HepG2 (cell line): ENCODE measurements around the gene MTREX. TPM values are rescaled to one million over a fixed set of nuclear protein-coding genes. Genes with fewer than 3 reads are reported as not detected.

ENCODE experiments used
- ARID4A ChIP-seq: sonication (generic); formaldehyde crosslinking; IDR thresholded peaks from 2 replicates; pipeline ENCODE4 v1.5.0; 2020; ENCODE audit warnings: mild to moderate bottlenecking, missing genetic modification reagents, borderline replicate concordance
- CBX5 ChIP-seq: sonication (generic); formaldehyde crosslinking; IDR thresholded peaks from 2 replicates; pipeline ENCODE4 v1.4.0; 2020; ENCODE audit warnings: missing genetic modification reagents, borderline replicate concordance
- CCAR2 ChIP-seq: fragments of 200-400 bp; formaldehyde crosslinking; optimal IDR thresholded peaks from 2 replicates; pipeline ENCODE3; 2018; ENCODE audit warnings: low read depth, mild to moderate bottlenecking, low read length, moderate library complexity
- FOXM1 ChIP-seq: sonication (generic); formaldehyde crosslinking; IDR thresholded peaks from 2 replicates; pipeline ENCODE4 v1.5.0; 2020; ENCODE audit warnings: missing genetic modification reagents
- HINFP ChIP-seq: sonication (generic); formaldehyde crosslinking; IDR thresholded peaks from 2 replicates; pipeline ENCODE4 v1.4.0; 2020; ENCODE audit warnings: low read depth, mild to moderate bottlenecking, missing genetic modification reagents
- IKZF4 ChIP-seq: sonication (generic); formaldehyde crosslinking; IDR thresholded peaks from 2 replicates; pipeline ENCODE4 v1.5.1; 2020; ENCODE audit warnings: borderline replicate concordance, mild to moderate bottlenecking, low read depth, missing genetic modification reagents; ENCODE audit errors: not compliant biosample characterization
- MAX ChIP-seq: IDR thresholded peaks from 2 replicates; pipeline ENCODE4 v1.6.1; 2012; ENCODE audit warnings: inconsistent platforms
- MBNL3 ChIP-seq: fragments of 250-450 bp; sonication (Bioruptor Pico); conservative IDR thresholded peaks from 2 replicates; pipeline ENCODE4 v1.8.0; 2022; ENCODE audit warnings: mild to moderate bottlenecking, inconsistent platforms
- MIER2 ChIP-seq: IDR thresholded peaks from 2 replicates; pipeline ENCODE4 v1.6.1; 2016; ENCODE audit warnings: missing biosample characterization, missing genetic modification reagents
- MXI1 ChIP-seq: IDR thresholded peaks from 3 replicates; pipeline ENCODE4 v1.6.1; 2012; ENCODE audit warnings: low read depth, low read length, inconsistent platforms, borderline replicate concordance
- NCOR1 ChIP-seq: fragments of 200-600 bp; sonication (generic); IDR thresholded peaks from 2 replicates; pipeline ENCODE4 v1.7.0; 2017; ENCODE audit warnings: antibody characterized with exemption, low read length, borderline replicate concordance
- NR3C1 ChIP-seq: sonication (generic); formaldehyde crosslinking; IDR thresholded peaks from 2 replicates; pipeline ENCODE4 v1.4.0; 2020; ENCODE audit warnings: missing genetic modification reagents
- RAD51 ChIP-seq: fragments of 450-650 bp; IDR thresholded peaks from 2 replicates; pipeline ENCODE4 v1.6.1; 2016; ENCODE audit warnings: borderline replicate concordance
- RBAK ChIP-seq: sonication (generic); formaldehyde crosslinking; IDR thresholded peaks from 2 replicates; pipeline ENCODE4 v1.5.1; 2020; ENCODE audit warnings: mild to moderate bottlenecking, missing genetic modification reagents
- SETDB1 ChIP-seq: sonication (generic); formaldehyde crosslinking; IDR thresholded peaks from 2 replicates; pipeline ENCODE4 v1.5.1; 2020; ENCODE audit warnings: missing genetic modification reagents, mild to moderate bottlenecking, borderline replicate concordance
- SNAPC2 ChIP-seq: sonication (generic); formaldehyde crosslinking; IDR thresholded peaks from 2 replicates; pipeline ENCODE4 v1.8.1; 2022; ENCODE audit warnings: mild to moderate bottlenecking, missing genetic modification reagents
- THAP11 ChIP-seq: IDR thresholded peaks from 2 replicates; pipeline ENCODE4 v1.6.1; 2016; ENCODE audit warnings: missing biosample characterization, missing genetic modification reagents
- XBP1 ChIP-seq: sonication (generic); formaldehyde crosslinking; IDR thresholded peaks from 2 replicates; pipeline ENCODE4 v1.5.0; 2020; ENCODE audit warnings: missing genetic modification reagents
- ZNF20 ChIP-seq: sonication (generic); formaldehyde crosslinking; IDR thresholded peaks from 2 replicates; pipeline ENCODE4 v1.4.0; 2020; ENCODE audit warnings: mild to moderate bottlenecking, moderate library complexity, missing genetic modification reagents
- ZNF296 ChIP-seq: sonication (generic); formaldehyde crosslinking; conservative IDR thresholded peaks from 2 replicates; pipeline ENCODE4 v1.5.0; 2020; ENCODE audit warnings: mild to moderate bottlenecking, missing genetic modification reagents
- ZNF33A ChIP-seq: sonication (generic); formaldehyde crosslinking; IDR thresholded peaks from 2 replicates; pipeline ENCODE4 v1.5.1; 2020; ENCODE audit warnings: missing genetic modification reagents, mild to moderate bottlenecking, moderate library complexity, borderline replicate concordance
- ZNF431 ChIP-seq: sonication (generic); formaldehyde crosslinking; IDR thresholded peaks from 2 replicates; pipeline ENCODE4 v1.9.0; 2022; ENCODE audit warnings: missing genetic modification reagents, low read depth, mild to moderate bottlenecking, borderline replicate concordance
- ZNF484 ChIP-seq: sonication (generic); formaldehyde crosslinking; IDR thresholded peaks from 2 replicates; pipeline ENCODE4 v1.5.1; 2020; ENCODE audit warnings: mild to moderate bottlenecking, low read depth, missing genetic modification reagents, borderline replicate concordance
- ZSCAN25 ChIP-seq: sonication (generic); formaldehyde crosslinking; IDR thresholded peaks from 2 replicates; pipeline ENCODE4 v1.8.0; 2022; ENCODE audit warnings: mild to moderate bottlenecking, missing genetic modification reagents
- polyA plus RNA-seq, 8 experiments: library from polyadenylated mRNA; depleted of rRNA in 3 of 8; stranded (reverse) in 7 of 8; unstranded in 1 of 8; fragments of >200 nt; fragmentation: Illumina TruSeq in 4 of 8; extraction: Trizol in 4 of 8; gene quantifications; 2 replicates each; pipeline versions ENCODE4 v1.2.1 to v1.2.3, GENCODE V29; 2011 to 2016; ENCODE audit warnings: low read depth in 4 of 8, missing spikeins in 1 of 8, mixed read lengths in 1 of 8; ENCODE audit not compliant: insufficient read depth in 1 of 8
- total RNA-seq, 5 experiments: library from RNA; depleted of rRNA; stranded (reverse); fragments of >200 nt; fragmentation: Illumina TruSeq; extraction: Trizol; gene quantifications; 2 replicates each; pipeline ENCODE4 v1.2.3, GENCODE V29; 2016; ENCODE audit warnings: low read depth in 1 of 5

Gene MTREX
- total and polyA plus RNA-seq, 2 of the 13 experiments (the other 11 are each of a cell fraction or from before 2014, with no cell fraction given), result 16.4 to 91.5 TPM

DNA sequence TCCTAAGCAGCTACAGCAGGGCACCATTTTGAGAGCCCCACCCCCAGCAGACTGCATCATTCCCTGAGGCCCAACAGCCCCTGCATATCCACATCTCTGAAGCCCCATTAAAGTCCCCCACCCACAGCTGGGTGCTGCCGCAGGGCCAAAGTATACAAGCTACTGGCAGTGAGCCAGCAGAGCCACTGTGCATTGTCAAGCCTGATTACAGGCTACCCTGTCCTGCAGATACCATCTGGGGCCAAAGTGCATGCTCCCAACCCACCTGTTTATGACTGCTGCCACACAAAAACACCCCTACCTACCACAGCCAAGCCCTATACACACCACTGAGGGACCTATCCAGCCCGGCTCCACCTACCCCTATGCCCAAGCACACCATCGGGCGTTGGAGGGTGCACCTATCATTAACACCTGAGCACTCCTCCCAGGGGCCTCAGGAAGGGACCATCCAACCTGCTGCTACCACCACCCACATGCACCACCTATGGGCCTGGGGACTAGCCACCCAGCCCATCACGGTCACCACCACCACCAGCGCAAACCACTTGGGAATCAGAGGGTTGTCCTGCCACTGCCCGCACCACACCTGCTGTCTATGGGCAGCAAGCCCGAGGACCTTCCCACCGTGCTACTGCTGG is 121.9 kb downstream of the MTREX start (continued):
- TF ChIP-seq IKZF4 (CRISPR knock-in tag) (no peak), CCAR2 (peak; percentile 22), SETDB1 (CRISPR knock-in tag) (peak; percentile 63; the same call in 1 of the 2 replicates), ZNF33A (CRISPR knock-in tag) (no peak), SNAPC2 (CRISPR knock-in tag) (no peak), NCOR1 (peak; percentile 68; the same call in 1 of the 2 replicates), XBP1 (CRISPR knock-in tag) (no peak), MBNL3 (CRISPR knock-in tag) (no peak), RBAK (CRISPR knock-in tag) (no peak), ARID4A (CRISPR knock-in tag) (peak; percentile 29; the same call in 1 of the 2 replicates), THAP11 (CRISPR knock-in tag) (no peak), ZNF431 (CRISPR knock-in tag) (no peak), CBX5 (CRISPR knock-in tag) (0 out of 2 replicates have a peak, but pooled peaks have one; percentile 16), MAX (peak; percentile 64), ZSCAN25 (CRISPR knock-in tag) (peak; percentile 74), ZNF296 (CRISPR knock-in tag) (no peak; the same call in 1 of the 2 replicates), ZNF484 (CRISPR knock-in tag) (no peak), FOXM1 (no peak), HINFP (no peak), MIER2 (CRISPR knock-in tag) (no peak), MXI1 (no peak), ZNF20 (CRISPR knock-in tag) (no peak), NR3C1 (CRISPR knock-in tag) (no peak), RAD51 (no peak)
